ENCODE data around the gene USP32. TPM values are rescaled to one million over a fixed set of nuclear protein-coding genes. Genes with fewer than 3 reads are reported as not detected.

USP32 gene
- total RNA-seq, 1 donor from 2014 or later, result 37.4 TPM

GRCh38 chr17:60359415-60359814 is 32.5 kb downstream of the USP32 start:
- Mint-ChIP-seq H3K36me3 (ENCODE audit: low read depth, unreplicated experiment) (no peaks in the 10 kb centered on the region), H3K4me3 (ENCODE audit: unreplicated experiment) (no peak overlapping the region), H3K27me3 (ENCODE audit: unreplicated experiment) (no peaks in the 10 kb centered on the region), H3K4me1 (ENCODE audit: unreplicated experiment) (peaks cover 5% of the 10 kb centered on the region), H3K9me3 (ENCODE audit: unreplicated experiment) (no peaks in the 10 kb centered on the region), H3K27ac (ENCODE audit: unreplicated experiment) (no peak overlapping the region)
- no peak for DNase-seq (ENCODE audit: low spot score)
- TF ChIP-seq CTCF (IDR thresholded peaks at IDR 0.05; ENCODE audit: unreplicated experiment), result no peak

GRCh38 chr17:60358606-60359225 is 33.2 kb downstream of the USP32 start:
- no peak for DNase-seq (ENCODE audit: low spot score)
- no peak overlapping the region for H3K4me3 Mint-ChIP-seq (ENCODE audit: unreplicated experiment)
- H3K27ac Mint-ChIP-seq (ENCODE audit: unreplicated experiment), result no peak overlapping the region
- no peaks in the 10 kb centered on the region for H3K36me3 Mint-ChIP-seq (ENCODE audit: low read depth, unreplicated experiment)
- H3K9me3 Mint-ChIP-seq (ENCODE audit: unreplicated experiment), result no peaks in the 10 kb centered on the region
- H3K4me1 Mint-ChIP-seq (ENCODE audit: unreplicated experiment), result peaks cover 2% of the 10 kb centered on the region
- TF ChIP-seq CTCF (IDR thresholded peaks at IDR 0.05; ENCODE audit: unreplicated experiment), result no peak
- H3K27me3 Mint-ChIP-seq (ENCODE audit: unreplicated experiment), result no peaks in the 10 kb centered on the region

- Mint-ChIP-seq H3K4me3 (ENCODE audit: unreplicated experiment) (no peak overlapping the region), H3K27ac (ENCODE audit: unreplicated experiment) (no peak overlapping the region), H3K9me3 (ENCODE audit: unreplicated experiment) (no peaks in the 10 kb centered on the region), H3K4me1 (ENCODE audit: unreplicated experiment) (peaks cover 3% of the 10 kb centered on the region), H3K27me3 (ENCODE audit: unreplicated experiment) (no peaks in the 10 kb centered on the region), H3K36me3 (ENCODE audit: low read depth, unreplicated experiment) (no peaks in the 10 kb centered on the region)
- no peak for DNase-seq (ENCODE audit: low spot score)
- TF ChIP-seq CTCF (IDR thresholded peaks at IDR 0.05; ENCODE audit: unreplicated experiment), result no peak
Measured at GRCh38 chr17:60356940-60357339, 35.0 kb downstream of the USP32 start.

GRCh38 chr17:60355663-60356594 is 36.0 kb downstream of the USP32 start:
- Mint-ChIP-seq H3K4me1 (ENCODE audit: unreplicated experiment) (peaks cover 6% of the 10 kb centered on the region), H3K36me3 (ENCODE audit: low read depth, unreplicated experiment) (no peaks in the 10 kb centered on the region), H3K27me3 (ENCODE audit: unreplicated experiment) (no peaks in the 10 kb centered on the region), H3K27ac (ENCODE audit: unreplicated experiment) (no peak overlapping the region), H3K4me3 (ENCODE audit: unreplicated experiment) (no peak overlapping the region), H3K9me3 (ENCODE audit: unreplicated experiment) (no peaks in the 10 kb centered on the region)
- DNase-seq (ENCODE audit: low spot score), result no peak
- TF ChIP-seq CTCF (IDR thresholded peaks at IDR 0.05; ENCODE audit: unreplicated experiment), result no peak

GRCh38 chr17:60354223-60354622 is 37.7 kb downstream of the USP32 start:
- Mint-ChIP-seq H3K9me3 (ENCODE audit: unreplicated experiment) (no peaks in the 10 kb centered on the region), H3K27ac (ENCODE audit: unreplicated experiment) (no peak overlapping the region), H3K27me3 (ENCODE audit: unreplicated experiment) (peaks cover 1% of the 10 kb centered on the region), H3K4me1 (ENCODE audit: unreplicated experiment) (peaks cover 6% of the 10 kb centered on the region), H3K36me3 (ENCODE audit: low read depth, unreplicated experiment) (no peaks in the 10 kb centered on the region), H3K4me3 (ENCODE audit: unreplicated experiment) (no peak overlapping the region)
- no peak for TF ChIP-seq CTCF (IDR thresholded peaks at IDR 0.05; ENCODE audit: unreplicated experiment)
- no peak for DNase-seq (ENCODE audit: low spot score)
